ENCODE data around the gene ARHGAP29.

Gene ARHGAP29

GRCh38 chr1:94254073-94254810 lies 16.9 kb upstream of the ARHGAP29 start:
- in situ Hi-C loops (cut with MboI; ENCODE audit: low sequenced_read_pairs, unreplicated experiment) = no loop called here
- no peak for DNase-seq (ENCODE audit: low spot score)
- TF ChIP-seq, protein P1, sequence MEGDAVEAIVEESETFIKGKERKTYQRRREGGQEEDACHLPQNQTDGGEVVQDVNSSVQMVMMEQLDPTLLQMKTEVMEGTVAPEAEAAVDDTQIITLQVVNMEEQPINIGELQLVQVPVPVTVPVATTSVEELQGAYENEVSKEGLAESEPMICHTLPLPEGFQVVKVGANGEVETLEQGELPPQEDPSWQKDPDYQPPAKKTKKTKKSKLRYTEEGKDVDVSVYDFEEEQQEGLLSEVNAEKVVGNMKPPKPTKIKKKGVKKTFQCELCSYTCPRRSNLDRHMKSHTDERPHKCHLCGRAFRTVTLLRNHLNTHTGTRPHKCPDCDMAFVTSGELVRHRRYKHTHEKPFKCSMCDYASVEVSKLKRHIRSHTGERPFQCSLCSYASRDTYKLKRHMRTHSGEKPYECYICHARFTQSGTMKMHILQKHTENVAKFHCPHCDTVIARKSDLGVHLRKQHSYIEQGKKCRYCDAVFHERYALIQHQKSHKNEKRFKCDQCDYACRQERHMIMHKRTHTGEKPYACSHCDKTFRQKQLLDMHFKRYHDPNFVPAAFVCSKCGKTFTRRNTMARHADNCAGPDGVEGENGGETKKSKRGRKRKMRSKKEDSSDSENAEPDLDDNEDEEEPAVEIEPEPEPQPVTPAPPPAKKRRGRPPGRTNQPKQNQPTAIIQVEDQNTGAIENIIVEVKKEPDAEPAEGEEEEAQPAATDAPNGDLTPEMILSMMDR (IDR thresholded peaks at IDR 0.05; ENCODE audit: borderline replicate concordance, control extremely low read depth, extremely low read depth, insufficient read depth, missing control alignments) = no peak

DNA sequence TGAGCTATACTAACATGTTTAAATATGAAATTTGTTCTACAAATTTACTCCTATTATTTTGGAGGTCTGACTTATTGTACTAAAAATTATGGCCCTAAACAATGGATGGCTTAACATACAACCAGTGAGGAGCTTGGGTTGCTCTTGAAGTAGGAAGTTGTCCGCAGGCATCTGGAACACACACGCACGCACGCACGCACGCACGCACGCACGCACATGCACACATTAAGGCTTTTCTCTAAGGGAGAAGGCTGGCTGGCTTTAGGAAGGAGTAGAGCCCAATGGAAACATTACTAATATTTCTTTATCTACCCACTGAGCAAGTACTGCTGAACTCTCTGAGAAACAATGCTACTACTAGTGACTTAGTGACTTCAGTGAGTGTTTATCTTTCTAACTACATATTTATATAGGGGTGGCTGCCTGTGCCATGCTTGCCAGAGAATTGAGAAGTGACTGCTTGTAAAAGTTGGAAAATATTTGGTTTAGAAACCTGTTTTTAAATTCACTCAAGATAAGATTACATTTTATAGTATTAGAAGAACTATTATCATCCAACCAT lies 16.2 kb upstream of the ARHGAP29 start:
- in situ Hi-C loops (cut with MboI; ENCODE audit: low sequenced_read_pairs, unreplicated experiment) = no loop called here
- TF ChIP-seq, protein P1 (IDR thresholded peaks at IDR 0.05; ENCODE audit: borderline replicate concordance, control extremely low read depth, extremely low read depth, insufficient read depth, missing control alignments) = no peak
- no peak for DNase-seq (ENCODE audit: low spot score)

DNA sequence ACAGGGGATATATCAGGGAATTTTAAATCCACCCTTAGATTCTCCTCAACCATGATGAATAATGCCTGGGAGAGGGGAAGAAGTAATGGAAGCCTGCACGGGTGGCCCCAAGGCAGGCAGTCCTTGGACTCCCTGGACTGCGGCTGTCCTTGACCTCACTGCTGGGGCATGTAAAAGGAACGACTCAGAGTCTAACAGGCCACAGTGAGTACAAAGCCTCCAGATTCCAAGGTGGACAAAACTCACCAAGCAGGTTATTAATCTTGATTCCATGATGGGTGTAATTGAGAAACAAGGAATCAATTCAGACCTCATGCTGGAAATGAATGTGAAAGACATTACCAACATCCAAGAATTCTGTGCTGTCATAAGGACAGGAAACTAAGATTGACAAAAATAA lies 13.0 kb upstream of the ARHGAP29 start:
- DNase-seq (ENCODE audit: low spot score) = no peak
- TF ChIP-seq, protein P1 (IDR thresholded peaks at IDR 0.05; ENCODE audit: borderline replicate concordance, control extremely low read depth, extremely low read depth, insufficient read depth, missing control alignments) = no peak
- in situ Hi-C loops (cut with MboI; ENCODE audit: low sequenced_read_pairs, unreplicated experiment) = no loop called here

GRCh38 chr1:94248956-94249688 lies 11.7 kb upstream of the ARHGAP29 start:
- in situ Hi-C loops (cut with MboI; ENCODE audit: low sequenced_read_pairs, unreplicated experiment) = no loop called here
- no peak for DNase-seq (ENCODE audit: low spot score)
- TF ChIP-seq, protein P1 (IDR thresholded peaks at IDR 0.05; ENCODE audit: borderline replicate concordance, control extremely low read depth, extremely low read depth, insufficient read depth, missing control alignments) = no peak

DNA sequence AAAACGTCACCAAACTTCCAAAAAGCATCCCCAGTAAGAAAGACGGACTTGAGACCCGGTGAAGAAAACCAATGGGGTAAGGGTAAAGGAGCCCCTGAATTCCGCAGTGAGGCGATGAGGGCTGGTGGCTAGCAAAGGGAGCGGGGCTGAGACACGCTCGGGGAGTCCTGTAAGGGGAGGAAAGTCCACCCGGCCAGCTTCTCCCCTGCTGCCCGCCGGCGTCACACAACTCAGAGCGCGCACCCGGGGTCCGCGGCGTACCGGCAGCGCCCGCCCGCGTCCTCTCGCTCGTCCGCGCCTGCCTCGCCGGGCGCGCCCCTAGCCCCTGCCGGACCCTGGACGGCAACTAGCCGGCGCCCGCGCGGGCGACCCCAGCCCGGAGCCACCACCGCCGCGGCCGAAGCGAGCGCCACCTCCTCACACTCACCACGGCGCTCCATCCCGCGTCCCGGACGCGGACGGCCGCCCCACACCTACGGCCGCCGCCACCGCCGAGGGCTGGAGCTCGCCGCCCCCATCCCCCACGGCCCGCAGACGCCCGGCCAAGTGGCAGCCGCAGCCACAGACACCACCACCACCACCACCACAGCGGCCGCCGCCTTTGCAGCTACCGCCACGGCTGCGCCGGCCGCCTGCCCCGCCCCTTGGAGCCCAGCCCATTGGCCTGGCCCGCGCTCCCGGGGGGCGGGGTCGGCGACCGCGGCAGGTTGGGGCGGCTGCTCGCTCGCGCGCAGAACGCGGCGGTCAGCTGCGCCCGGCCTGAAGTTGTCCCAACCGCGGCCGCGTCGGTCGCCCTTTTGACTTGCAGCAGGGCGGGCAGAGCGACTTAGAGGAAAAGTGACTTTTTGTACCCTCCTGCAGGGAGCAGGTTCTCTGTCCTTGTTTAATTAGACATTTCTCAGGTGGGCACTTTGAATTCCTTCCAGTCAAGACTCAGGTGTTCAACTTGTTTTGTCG lies 10.0 kb upstream of the ARHGAP29 start:
- peak; percentile 77 for DNase-seq (ENCODE audit: low spot score)
- in situ Hi-C loops (cut with MboI; ENCODE audit: low sequenced_read_pairs, unreplicated experiment) = no loop called here
- TF ChIP-seq, protein P1 (IDR thresholded peaks at IDR 0.05; ENCODE audit: borderline replicate concordance, control extremely low read depth, extremely low read depth, insufficient read depth, missing control alignments) = no peak

DNA sequence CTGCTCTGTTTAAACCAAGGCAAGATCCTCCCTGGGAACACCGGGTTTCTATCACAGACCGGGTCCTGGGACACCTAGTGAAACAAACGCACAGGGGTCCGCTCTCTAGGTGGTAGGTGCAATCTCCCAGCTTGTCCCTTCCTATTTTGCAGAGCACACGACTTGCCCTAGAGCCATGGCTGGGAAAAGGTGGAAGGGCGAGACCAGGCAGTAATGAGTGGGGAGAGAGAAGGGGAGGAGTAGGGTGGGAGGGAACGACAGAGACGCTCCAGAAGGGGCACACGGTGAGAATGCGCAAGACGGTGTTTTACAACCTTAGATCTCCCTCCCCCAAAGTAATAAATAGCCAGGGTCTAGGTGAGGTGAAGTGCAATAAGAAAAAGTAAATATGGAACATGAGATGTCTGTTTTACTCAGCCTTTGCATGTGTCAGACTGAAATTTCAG lies 9.3 kb upstream of the ARHGAP29 start:
- DNase-seq (ENCODE audit: low spot score) = no peak

More for the DNA sequence above, 9.3 kb upstream of the ARHGAP29 start:
- TF ChIP-seq, protein P1 (IDR thresholded peaks at IDR 0.05; ENCODE audit: borderline replicate concordance, control extremely low read depth, extremely low read depth, insufficient read depth, missing control alignments) = no peak
- in situ Hi-C loops (cut with MboI; ENCODE audit: low sequenced_read_pairs, unreplicated experiment) = no loop called here
